Psoas muscle (tissue), 8 donors: Measurements from ENCODE around the gene CHST8. TPM values are rescaled to one million over a fixed set of nuclear protein-coding genes. Genes with fewer than 3 reads are reported as not detected.

Experiments
- ATAC-seq, 4 donors: fragments of 200-7000 bp; cut with Tn5 transposase; one replicate each; pipeline ENCODE4 v1.9.1; 2020; ENCODE audit warnings: moderate library complexity in 3 of 4, mild to moderate bottlenecking in 2 of 4
- DNase-seq, 2 donors: peaks; one replicate each; pipeline ENCODE4 v3.0.0-alpha.2; 2020
- H3K27ac ChIP-seq: fragments of 200-600 bp; one replicate; pipeline ENCODE4 v1.8.0; 2022
- H3K27me3 ChIP-seq, 3 donors: fragments of 200-600 bp in 1 of 3; one replicate each; pipeline versions ENCODE4 v1.6.1 to v1.8.0; 2013 to 2022; ENCODE audit warnings: low read length in 2 of 3, mild to moderate bottlenecking in 2 of 3, moderate library complexity in 1 of 3; ENCODE audit not compliant: insufficient read depth in 3 of 3
- H3K36me3 ChIP-seq, 2 donors: fragments of 200-600 bp in 1 of 2; one replicate each; pipeline versions ENCODE4 v1.6.1 to v1.8.0; 2013 to 2022; ENCODE audit warnings: low read depth in 1 of 2, mild to moderate bottlenecking in 1 of 2, moderate library complexity in 1 of 2; ENCODE audit not compliant: insufficient read depth in 1 of 2
- H3K4me1 ChIP-seq: fragments of 200-600 bp; one replicate; pipeline ENCODE4 v1.8.0; 2022
- H3K4me3 ChIP-seq: fragments of 200-600 bp; one replicate; pipeline ENCODE4 v1.8.0; 2022; ENCODE audit warnings: mild to moderate bottlenecking
- H3K9me3 ChIP-seq: fragments of 200-600 bp; one replicate; pipeline ENCODE4 v1.8.0; 2022
- WGBS, 3 donors: extraction: QIAGEN DNeasy Blood & Tissue Kit; methylation state at CpG; one replicate each; pipeline versions ENCODE4 v1.1.6 to v1.1.7; 2013; 5-methylcytosine and 5-hydroxymethylcytosine counted together
- intact Hi-C, 2 donors: fragments of 100-400 bp; cut with DNase I; formaldehyde crosslinking; loops; one replicate each; pipeline versions ENCODE4 v1.11.0 to v1.14.2; 2022
- polyA plus RNA-seq, 3 donors: library from polyadenylated mRNA; stranded (reverse); fragments of 200-250 nt; gene quantifications; one replicate each; pipeline ENCODE4 v1.2.3, GENCODE V29; 2013
- total RNA-seq, 4 donors: library from RNA; stranded (reverse); fragmentation: NEBNext Ultra II Directional in 2 of 4; extraction: Animal tissue kit (Norgen Biotek cat#: 25700) in 2 of 4; gene quantifications; one replicate each; pipeline versions ENCODE4 v1.2.1 to v1.2.4, GENCODE V29; 2021 to 2023
- TF ChIP-seq, protein P1 (sequence below): fragments of 200-600 bp; IDR thresholded peaks from one replicate; pipeline ENCODE4 v1.8.0; 2022; ENCODE audit warnings: antibody characterized with exemption
- donor health status: healthy with polysubstance abuse.
- donor health status: DM: no; HTN: no; CAD: no; lungs with moderate emphysema.
- donor health status: Bipolar disorder and iron deficiency.
- donor health status: healthy.
- donor health status: DM: yes; HTN: yes; CAD: no.
- donor health status: DM: no; HTN: no; CAD: no.
- donor health status: DM: no; HTN: no; CAD: no.
- donor health status: DM: yes; HTN: yes; CAD: no.

The CHST8 gene
- total and polyA plus RNA-seq, 7 donors = 0.05 to 0.60 (median 0.23) TPM; not detected in 1

GRCh38 chr19:33785795-33786194 lies 164.0 kb downstream of the CHST8 start:
- no peaks in the 10 kb centered on the region for H3K4me1 ChIP-seq
- H3K36me3 ChIP-seq = no peaks in the 10 kb centered on the region
- intact Hi-C loops = loop anchor here in 1 of 2 donors (10.0 kb wide), 1 partner anchor 359 kb away; no protein-coding TSS in a partner anchor
- H3K4me3 ChIP-seq = no peak overlapping the region
- DNase-seq (no peak), ATAC-seq (no peak)
- TF ChIP-seq, protein P1, sequence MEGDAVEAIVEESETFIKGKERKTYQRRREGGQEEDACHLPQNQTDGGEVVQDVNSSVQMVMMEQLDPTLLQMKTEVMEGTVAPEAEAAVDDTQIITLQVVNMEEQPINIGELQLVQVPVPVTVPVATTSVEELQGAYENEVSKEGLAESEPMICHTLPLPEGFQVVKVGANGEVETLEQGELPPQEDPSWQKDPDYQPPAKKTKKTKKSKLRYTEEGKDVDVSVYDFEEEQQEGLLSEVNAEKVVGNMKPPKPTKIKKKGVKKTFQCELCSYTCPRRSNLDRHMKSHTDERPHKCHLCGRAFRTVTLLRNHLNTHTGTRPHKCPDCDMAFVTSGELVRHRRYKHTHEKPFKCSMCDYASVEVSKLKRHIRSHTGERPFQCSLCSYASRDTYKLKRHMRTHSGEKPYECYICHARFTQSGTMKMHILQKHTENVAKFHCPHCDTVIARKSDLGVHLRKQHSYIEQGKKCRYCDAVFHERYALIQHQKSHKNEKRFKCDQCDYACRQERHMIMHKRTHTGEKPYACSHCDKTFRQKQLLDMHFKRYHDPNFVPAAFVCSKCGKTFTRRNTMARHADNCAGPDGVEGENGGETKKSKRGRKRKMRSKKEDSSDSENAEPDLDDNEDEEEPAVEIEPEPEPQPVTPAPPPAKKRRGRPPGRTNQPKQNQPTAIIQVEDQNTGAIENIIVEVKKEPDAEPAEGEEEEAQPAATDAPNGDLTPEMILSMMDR = no peak
- no peak overlapping the region for H3K27ac ChIP-seq
- peaks cover 0 to 40% (median 7%) of the 10 kb centered on the region in 3 donors for H3K27me3 ChIP-seq
- H3K9me3 ChIP-seq = no peaks in the 10 kb centered on the region
- WGBS, 3 donors = 68 to 74% (median 73%) methylated on average over 6 of the region's 6 CpGs

- Histone ChIP-seq H3K36me3 (no peaks in the 10 kb centered on the region), H3K27me3 (peaks cover 0 to 38% (median 5%) of the 10 kb centered on the region in 3 donors), H3K9me3 (no peaks in the 10 kb centered on the region), H3K4me1 (no peaks in the 10 kb centered on the region), H3K4me3 (no peak overlapping the region), H3K27ac (no peak overlapping the region)
- intact Hi-C loops = loop anchor here in 1 of 2 donors (10.0 kb wide), 1 partner anchor 356 kb away; no protein-coding TSS in a partner anchor
- ATAC-seq (no peak), DNase-seq (no peak)
- TF ChIP-seq, protein P1 = no peak
- 41 to 42% (median 41%) methylated on average over 4 of the region's 4 CpGs for WGBS, 3 donors
Measured at GRCh38 chr19:33788676-33789075, 166.9 kb downstream of the CHST8 start.

DNA sequence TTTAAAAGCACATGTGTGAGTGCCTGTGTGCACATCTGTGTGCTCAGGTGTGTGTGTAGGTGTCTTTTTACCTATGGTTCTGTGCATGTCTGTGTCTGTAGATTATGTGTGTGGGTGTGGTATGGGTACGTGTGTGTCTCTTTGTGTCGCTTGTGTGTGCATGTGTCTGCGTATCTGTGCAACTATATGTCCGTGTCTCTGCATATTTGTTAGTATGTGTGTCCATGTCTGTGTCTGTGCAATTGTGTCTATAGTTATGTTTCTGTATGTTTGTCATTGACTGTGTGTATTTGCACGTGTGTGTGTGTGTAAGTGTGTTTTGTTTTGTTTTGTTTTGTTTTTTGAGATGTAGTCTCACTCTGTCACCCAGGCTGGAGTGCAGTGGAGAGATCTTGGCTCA lies 167.6 kb downstream of the CHST8 start:
- TF ChIP-seq, protein P1 = no peak
- Histone ChIP-seq H3K27me3 (peaks cover 0 to 45% (median 5%) of the 10 kb centered on the region in 3 donors), H3K9me3 (no peaks in the 10 kb centered on the region), H3K36me3 (no peaks in the 10 kb centered on the region), H3K4me1 (peaks cover under 1% of the 10 kb centered on the region), H3K27ac (no peak overlapping the region), H3K4me3 (no peak overlapping the region)
- DNase-seq (no peak), ATAC-seq (no peak)
- intact Hi-C loops = loop anchor here in 1 of 2 donors (10.0 kb wide), 1 partner anchor 355 kb away; no protein-coding TSS in a partner anchor
- 84 to 89% (median 87%) methylated on average over 5 of the region's 5 CpGs for WGBS, 3 donors

DNA sequence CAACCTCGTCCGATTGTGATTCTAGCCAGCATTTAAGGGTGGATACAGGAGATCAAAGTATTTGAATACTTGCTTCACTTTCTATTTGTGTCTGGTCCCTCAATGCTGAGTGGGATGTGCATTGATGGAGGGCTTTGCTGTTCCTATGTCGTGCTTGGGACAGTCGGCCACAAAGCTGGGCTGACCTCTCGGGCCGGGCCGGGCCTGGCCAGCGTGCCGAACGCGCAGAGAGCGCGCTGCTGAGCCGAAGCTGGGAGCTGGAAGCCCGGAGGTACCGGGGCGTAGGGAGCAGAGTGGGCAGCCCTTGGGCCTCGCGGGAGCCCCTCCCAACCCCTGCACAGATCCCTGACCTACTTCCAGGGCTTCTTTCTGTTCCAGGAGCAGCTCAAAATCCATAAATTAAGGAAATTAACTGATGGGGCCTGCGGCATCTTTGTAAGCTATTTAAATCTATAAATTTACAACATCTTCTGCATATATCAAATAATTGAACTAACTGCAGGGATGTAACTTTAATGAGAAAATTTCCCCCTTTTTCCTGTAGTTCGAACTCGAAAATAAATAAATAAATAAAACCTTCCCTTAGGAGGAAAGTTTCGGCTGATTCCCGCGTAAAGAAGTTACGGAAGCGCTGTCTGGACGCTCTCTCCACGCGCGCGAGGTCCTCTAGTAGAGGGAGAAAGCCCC lies 173.1 kb downstream of the CHST8 start:
- Histone ChIP-seq H3K9me3 (no peaks in the 10 kb centered on the region), H3K4me1 (peaks cover 15% of the 10 kb centered on the region), H3K36me3 (no peaks in the 10 kb centered on the region), H3K27me3 (peaks cover 0 to 54% (median 9%) of the 10 kb centered on the region in 3 donors), H3K4me3 (peak overlapping the region; percentile 74), H3K27ac (peak overlapping the region; percentile 78)
- ATAC-seq (no peak), DNase-seq (no peak)
- 9 to 20% (median 14%) methylated on average over 32 of the region's 32 CpGs for WGBS, 3 donors
- TF ChIP-seq, protein P1 = no peak
- intact Hi-C loops = loop anchor here in 1 of 2 donors (2.0 to 10.0 kb wide), 2 partner anchors 110 to 202 kb away; no protein-coding TSS in a partner anchor
